ENCODE measurements around the gene ZBTB14. TPM values are rescaled to one million over a fixed set of nuclear protein-coding genes. Genes with fewer than 3 reads are reported as not detected.

ZBTB14 gene
- total RNA-seq, 1 experiment from 2014 or later: 15.5 TPM

GRCh38 chr18:5266721-5267120, 28.8 kb downstream of the ZBTB14 start:
- Histone ChIP-seq H4K20me1 (ENCODE audit: control insufficient read depth, insufficient read depth, insufficient read length) (no peaks in the 10 kb centered on the region), H3K4me2 (ENCODE audit: insufficient read depth, insufficient read length, low read length) (no peak overlapping the region), H2AFZ (ENCODE audit: low read length) (no peak overlapping the region), H2BK12ac (ENCODE audit: insufficient read length, low read depth, low read length) (no peak overlapping the region), H2AK5ac (ENCODE audit: insufficient read length, low read length) (no peak overlapping the region), H3K27me3 (ENCODE audit: insufficient read depth, low read length) (no peaks in the 10 kb centered on the region), H3K79me2 (ENCODE audit: insufficient read depth, low read length) (no peaks in the 10 kb centered on the region), H3K23ac (ENCODE audit: insufficient read length, low read depth, low read length) (no peak overlapping the region), H3K14ac (ENCODE audit: insufficient read depth, low read length) (no peak overlapping the region), H3K79me1 (ENCODE audit: insufficient read depth, low read depth, low read length, poor library complexity, severe bottlenecking) (no peaks in the 10 kb centered on the region), H2BK20ac (ENCODE audit: low read depth, low read length, poor library complexity, severe bottlenecking) (no peak overlapping the region), H2BK120ac (ENCODE audit: low read depth, low read length, poor library complexity, severe bottlenecking) (no peak overlapping the region), H4K5ac (ENCODE audit: insufficient read length, low read depth, low read length) (no peak overlapping the region), H4K91ac (ENCODE audit: insufficient read length, low read depth, low read length) (no peak overlapping the region), H3K4ac (ENCODE audit: low read depth, low read length) (no peak overlapping the region), H3K23me2 (ENCODE audit: insufficient read length, low read depth, low read length, poor library complexity, severe bottlenecking) (no peaks in the 10 kb centered on the region), H3K18ac (ENCODE audit: insufficient read length, low read depth, low read length) (no peak overlapping the region), H3K9ac (ENCODE audit: extremely low read depth, insufficient read length, low read length) (no peak overlapping the region), H3T11ph (ENCODE audit: low read length) (no peak overlapping the region), H2BK15ac (ENCODE audit: low read depth, low read length) (no peak overlapping the region), H3K27ac (ENCODE audit: insufficient read length, low read depth, low read length) (no peak overlapping the region), H3K4me1 (ENCODE audit: insufficient read depth, low read length) (no peaks in the 10 kb centered on the region), H2BK5ac (ENCODE audit: insufficient read length, low read length) (no peak overlapping the region), H3K9me3 (ENCODE audit: control insufficient read depth, low read depth, low read length) (no peaks in the 10 kb centered on the region), H3K56ac (ENCODE audit: insufficient read length, low read depth, low read length) (no peak overlapping the region), H4K8ac (replicated peaks; ENCODE audit: insufficient read length, low read depth, low read length) (no peak overlapping the region)
- Mint-ChIP-seq H3K27ac (no peak overlapping the region), H3K9me3 (peaks cover 35 to 66% of the 10 kb centered on the region in 2 experiments), H3K4me1 (no peaks in the 10 kb centered on the region), H3K36me3 (ENCODE audit: insufficient read depth in 1 of 3, low read depth in 3 of 3) (peaks cover 10 to 17% (median 12%) of the 10 kb centered on the region in 3 experiments; a peak in 6 of 7 replicates), H3K27me3 (ENCODE audit: low read depth) (peaks cover 3% of the 10 kb centered on the region), H3K4me3 (no peak overlapping the region)
- WGBS (ENCODE audit: extremely low coverage, insufficient read length, low lambda C conversion rate): no CpG with 5 or more reads among the region's 3 CpGs
- no peak for DNase-seq
- TF ChIP-seq CTCF (conservative IDR thresholded peaks at IDR 0.05): no peak
